ENCODE data around the gene MFF. TPM values are rescaled to one million over a fixed set of nuclear protein-coding genes. Genes with fewer than 3 reads are reported as not detected.

Gene MFF
- total RNA-seq: 10 to 100 TPM; 15.1 to 99.1 (median 88.3) TPM

- no peaks in the 10 kb centered on the region for H3K36me3 ChIP-seq
- peak within 1 kb of the TSS; percentile 75 to 93 for H3K4me3 ChIP-seq
- TF ChIP-seq POLR2A (IDR thresholded peaks at IDR 0.05): peak; percentile 48 to 83
- TF ChIP-seq, protein P1, sequence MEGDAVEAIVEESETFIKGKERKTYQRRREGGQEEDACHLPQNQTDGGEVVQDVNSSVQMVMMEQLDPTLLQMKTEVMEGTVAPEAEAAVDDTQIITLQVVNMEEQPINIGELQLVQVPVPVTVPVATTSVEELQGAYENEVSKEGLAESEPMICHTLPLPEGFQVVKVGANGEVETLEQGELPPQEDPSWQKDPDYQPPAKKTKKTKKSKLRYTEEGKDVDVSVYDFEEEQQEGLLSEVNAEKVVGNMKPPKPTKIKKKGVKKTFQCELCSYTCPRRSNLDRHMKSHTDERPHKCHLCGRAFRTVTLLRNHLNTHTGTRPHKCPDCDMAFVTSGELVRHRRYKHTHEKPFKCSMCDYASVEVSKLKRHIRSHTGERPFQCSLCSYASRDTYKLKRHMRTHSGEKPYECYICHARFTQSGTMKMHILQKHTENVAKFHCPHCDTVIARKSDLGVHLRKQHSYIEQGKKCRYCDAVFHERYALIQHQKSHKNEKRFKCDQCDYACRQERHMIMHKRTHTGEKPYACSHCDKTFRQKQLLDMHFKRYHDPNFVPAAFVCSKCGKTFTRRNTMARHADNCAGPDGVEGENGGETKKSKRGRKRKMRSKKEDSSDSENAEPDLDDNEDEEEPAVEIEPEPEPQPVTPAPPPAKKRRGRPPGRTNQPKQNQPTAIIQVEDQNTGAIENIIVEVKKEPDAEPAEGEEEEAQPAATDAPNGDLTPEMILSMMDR (IDR thresholded peaks at IDR 0.05): peak in 1 of 4 experiments; percentile 31
- peak within 1 kb of the TSS; percentile 82 to 89 for H3K27ac ChIP-seq
- peak; percentile 91 for DNase-seq
- no peaks in the 10 kb centered on the region for H3K27me3 ChIP-seq
- intact Hi-C loops (cut with DNase I; ENCODE audit: low total_unique reads): no loop called here
- no peaks in the 10 kb centered on the region for H3K4me1 ChIP-seq
- no peaks in the 10 kb centered on the region for H3K9me3 ChIP-seq
These were observed at the start of gene MFF for GRCh38 chr2:227324995-227325838. TSS of gene MFF (plus strand) at chr2:227325251. CDS start at chr2:227330666, 5,415 bp downstream.

DNA sequence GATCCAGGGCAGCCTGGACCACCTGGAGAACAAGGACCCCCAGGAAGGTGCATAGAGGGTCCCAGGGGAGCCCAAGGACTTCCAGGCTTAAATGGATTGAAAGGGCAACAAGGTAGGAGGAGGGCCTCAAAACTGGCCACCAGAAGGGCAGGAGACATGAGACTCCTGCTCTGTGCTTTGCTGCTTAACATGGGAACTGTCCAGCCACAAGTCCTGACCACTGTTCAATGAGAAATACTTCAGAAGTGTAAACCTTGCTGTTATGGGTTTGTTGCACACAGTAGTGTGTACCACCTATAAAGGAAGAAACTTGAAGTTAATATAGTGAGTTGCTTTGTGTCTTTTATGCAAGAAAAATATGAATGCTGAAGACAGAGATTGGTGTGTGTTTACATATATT, 44.2 kb upstream of the MFF start:
- no peak for TF ChIP-seq POLR2A (IDR thresholded peaks at IDR 0.05)
- TF ChIP-seq, protein P1 (IDR thresholded peaks at IDR 0.05): no peak
- H3K27me3 ChIP-seq: no peaks in the 10 kb centered on the region
- no peaks in the 10 kb centered on the region for H3K9me3 ChIP-seq
- H3K36me3 ChIP-seq: no peaks in the 10 kb centered on the region
- DNase-seq: no peak
- no peak overlapping the region for H3K4me3 ChIP-seq
- intact Hi-C loops (cut with DNase I; ENCODE audit: low total_unique reads): no loop called here
- H3K27ac ChIP-seq: no peak overlapping the region
- H3K4me1 ChIP-seq: no peaks in the 10 kb centered on the region

GRCh38 chr2:227285741-227286236, 39.3 kb upstream of the MFF start:
- no peak for TF ChIP-seq POLR2A (IDR thresholded peaks at IDR 0.05)
- TF ChIP-seq, protein P1 (IDR thresholded peaks at IDR 0.05): no peak
- Histone ChIP-seq H3K27me3 (no peaks in the 10 kb centered on the region), H3K36me3 (no peaks in the 10 kb centered on the region), H3K4me1 (no peaks in the 10 kb centered on the region), H3K27ac (no peak overlapping the region), H3K9me3 (no peaks in the 10 kb centered on the region), H3K4me3 (no peak overlapping the region)
- intact Hi-C loops (cut with DNase I; ENCODE audit: low total_unique reads): no loop called here
- DNase-seq: no peak

- intact Hi-C loops (cut with DNase I; ENCODE audit: low total_unique reads): no loop called here
- Histone ChIP-seq H3K27ac (no peak overlapping the region), H3K4me1 (no peaks in the 10 kb centered on the region), H3K9me3 (no peaks in the 10 kb centered on the region), H3K27me3 (no peaks in the 10 kb centered on the region), H3K4me3 (no peak overlapping the region), H3K36me3 (no peaks in the 10 kb centered on the region)
- no peak for DNase-seq
- no peak for TF ChIP-seq POLR2A (IDR thresholded peaks at IDR 0.05)
- TF ChIP-seq, protein P1 (IDR thresholded peaks at IDR 0.05): no peak
These were observed 37.3 kb upstream of the MFF start for GRCh38 chr2:227287771-227288170.

GRCh38 chr2:227292314-227292713, 32.7 kb upstream of the MFF start:
- H3K4me3 ChIP-seq: no peak overlapping the region
- intact Hi-C loops (cut with DNase I; ENCODE audit: low total_unique reads): no loop called here
- H3K27ac ChIP-seq: no peak overlapping the region
- H3K9me3 ChIP-seq: no peaks in the 10 kb centered on the region
- no peak for TF ChIP-seq POLR2A (IDR thresholded peaks at IDR 0.05)
- TF ChIP-seq, protein P1 (IDR thresholded peaks at IDR 0.05): no peak
- no peak for DNase-seq
- H3K27me3 ChIP-seq: no peaks in the 10 kb centered on the region
- no peaks in the 10 kb centered on the region for H3K36me3 ChIP-seq
- H3K4me1 ChIP-seq: no peaks in the 10 kb centered on the region
